ENCODE results near the gene HPX. TPM values are rescaled to one million over a fixed set of nuclear protein-coding genes. Genes with fewer than 3 reads are reported as not detected.

The HPX gene
- polyA plus RNA-seq, 3 donors, result 0.40 TPM; not detected in 2

DNA sequence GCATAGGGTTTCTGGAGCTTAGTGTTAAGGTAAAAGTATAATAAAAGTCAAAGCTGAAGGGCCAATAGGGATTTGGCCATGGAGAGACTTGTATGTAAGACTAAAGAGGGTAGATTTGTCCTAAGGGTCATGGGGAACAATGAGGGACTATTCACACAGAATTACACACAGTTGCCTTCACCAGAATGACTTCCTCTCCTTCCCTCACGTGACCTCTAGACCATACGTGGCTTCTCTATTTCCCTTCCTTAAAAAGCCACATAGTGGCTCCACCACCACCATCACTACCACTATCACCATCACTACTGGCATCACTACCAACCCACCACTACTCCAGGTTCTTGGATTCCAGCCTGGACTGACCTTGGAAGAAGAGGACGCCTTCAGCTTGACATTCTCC is 2.8 kb downstream of the HPX start:
- H3K4me3 ChIP-seq (replicated peaks in 1 of 3; ENCODE audit: low read depth in 2 of 3, low read length in 3 of 3), result no peak overlapping the region
- peak; percentile 66 to 77 (median 72) for DNase-seq
- peak overlapping the region in 1 of 2 donors; percentile 17 for H3K27ac ChIP-seq (ENCODE audit: low read depth in 1 of 2, low read length in 2 of 2)
- H3K36me3 ChIP-seq (replicated peaks in 1 of 2; ENCODE audit: control insufficient read depth in 1 of 2, insufficient read depth in 2 of 2, low read length in 2 of 2), result no peaks in the 10 kb centered on the region
- no peak overlapping the region for H3K27ac Mint-ChIP-seq
- peaks cover 14 to 21% of the 10 kb centered on the region in 2 donors for H3K4me1 ChIP-seq (ENCODE audit: control insufficient read depth in 1 of 2, insufficient read depth in 2 of 2, low read length in 2 of 2)
- no peaks in the 10 kb centered on the region for H3K27me3 ChIP-seq (ENCODE audit: control insufficient read depth in 2 of 2, insufficient read depth in 2 of 2, low read length in 2 of 2)
- no peaks in the 10 kb centered on the region for H4K20me1 ChIP-seq (ENCODE audit: insufficient read depth, low read length)
- no peaks in the 10 kb centered on the region for H3K36me3 Mint-ChIP-seq
- H3K79me2 ChIP-seq (ENCODE audit: insufficient read depth, low read length), result no peaks in the 10 kb centered on the region
- peak overlapping the region; percentile 26 for H2AFZ ChIP-seq (ENCODE audit: insufficient read depth, low read depth, low read length, poor library complexity, severe bottlenecking)
- TF ChIP-seq, protein P1, sequence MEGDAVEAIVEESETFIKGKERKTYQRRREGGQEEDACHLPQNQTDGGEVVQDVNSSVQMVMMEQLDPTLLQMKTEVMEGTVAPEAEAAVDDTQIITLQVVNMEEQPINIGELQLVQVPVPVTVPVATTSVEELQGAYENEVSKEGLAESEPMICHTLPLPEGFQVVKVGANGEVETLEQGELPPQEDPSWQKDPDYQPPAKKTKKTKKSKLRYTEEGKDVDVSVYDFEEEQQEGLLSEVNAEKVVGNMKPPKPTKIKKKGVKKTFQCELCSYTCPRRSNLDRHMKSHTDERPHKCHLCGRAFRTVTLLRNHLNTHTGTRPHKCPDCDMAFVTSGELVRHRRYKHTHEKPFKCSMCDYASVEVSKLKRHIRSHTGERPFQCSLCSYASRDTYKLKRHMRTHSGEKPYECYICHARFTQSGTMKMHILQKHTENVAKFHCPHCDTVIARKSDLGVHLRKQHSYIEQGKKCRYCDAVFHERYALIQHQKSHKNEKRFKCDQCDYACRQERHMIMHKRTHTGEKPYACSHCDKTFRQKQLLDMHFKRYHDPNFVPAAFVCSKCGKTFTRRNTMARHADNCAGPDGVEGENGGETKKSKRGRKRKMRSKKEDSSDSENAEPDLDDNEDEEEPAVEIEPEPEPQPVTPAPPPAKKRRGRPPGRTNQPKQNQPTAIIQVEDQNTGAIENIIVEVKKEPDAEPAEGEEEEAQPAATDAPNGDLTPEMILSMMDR (IDR thresholded peaks at IDR 0.05), result no peak
- H3K9me3 Mint-ChIP-seq, result no peaks in the 10 kb centered on the region
- H3K4me3 Mint-ChIP-seq, result no peak overlapping the region
- H3K27me3 Mint-ChIP-seq (ENCODE audit: low read depth in 3 of 3), result peaks cover 0 to 2% (median 2%) of the 10 kb centered on the region in 3 donors
- WGBS (ENCODE audit: insufficient coverage), result 27% methylated on average over 3 of the region's 3 CpGs
- no peaks in the 10 kb centered on the region for H3K9me3 ChIP-seq (replicated peaks in 1 of 2; ENCODE audit: control insufficient read depth in 1 of 2, insufficient read depth in 1 of 2, low read length in 2 of 2)
- intact Hi-C loops (cut with micrococcal nuclease), result no loop called here
- peaks cover under 1% of the 10 kb centered on the region for H3K4me1 Mint-ChIP-seq
- no peak overlapping the region for H3K9ac ChIP-seq (ENCODE audit: insufficient read depth, low read length, poor library complexity, severe bottlenecking)
- no peak overlapping the region for H3K4me2 ChIP-seq (replicated peaks; ENCODE audit: extremely low read depth, low read length, poor library complexity, severe bottlenecking)

DNA sequence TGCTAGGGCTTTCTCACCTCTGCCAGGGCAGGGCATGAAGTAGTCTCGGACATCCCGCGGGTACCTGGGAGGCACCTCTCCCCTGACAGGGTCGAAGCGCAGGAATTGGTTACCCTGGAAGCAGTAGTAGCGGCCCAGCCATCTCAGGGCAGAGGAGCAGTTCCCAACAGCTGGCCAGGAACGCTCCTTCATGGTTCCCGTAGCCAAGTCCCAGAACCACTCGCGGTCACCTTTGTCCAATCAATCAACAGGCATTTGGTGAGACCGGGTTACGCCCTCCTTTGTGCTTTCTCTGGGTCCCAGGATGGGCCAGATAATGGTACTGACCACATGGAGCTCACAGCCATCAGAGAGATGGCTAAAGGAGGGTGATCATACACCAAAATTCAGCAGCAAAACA is 3.4 kb downstream of the HPX start:
- H3K27ac ChIP-seq (ENCODE audit: low read depth in 1 of 2, low read length in 2 of 2), result peak overlapping the region in 1 of 2 donors; percentile 17
- H3K4me2 ChIP-seq (replicated peaks; ENCODE audit: extremely low read depth, low read length, poor library complexity, severe bottlenecking), result no peak overlapping the region
- Mint-ChIP-seq H3K4me1 (peaks cover 2% of the 10 kb centered on the region), H3K27me3 (ENCODE audit: low read depth in 3 of 3) (peaks cover 0 to 2% (median 2%) of the 10 kb centered on the region in 3 donors), H3K4me3 (no peak overlapping the region), H3K9me3 (no peaks in the 10 kb centered on the region), H3K27ac (no peak overlapping the region), H3K36me3 (no peaks in the 10 kb centered on the region)
- intact Hi-C loops (cut with micrococcal nuclease), result no loop called here
- H3K9ac ChIP-seq (ENCODE audit: insufficient read depth, low read length, poor library complexity, severe bottlenecking), result no peak overlapping the region
- no peaks in the 10 kb centered on the region for H3K79me2 ChIP-seq (ENCODE audit: insufficient read depth, low read length)
- no peaks in the 10 kb centered on the region for H4K20me1 ChIP-seq (ENCODE audit: insufficient read depth, low read length)
- H3K4me3 ChIP-seq (replicated peaks in 1 of 3; ENCODE audit: low read depth in 2 of 3, low read length in 3 of 3), result no peak overlapping the region
- no peak for DNase-seq
- peak overlapping the region; percentile 26 for H2AFZ ChIP-seq (ENCODE audit: insufficient read depth, low read depth, low read length, poor library complexity, severe bottlenecking)
- no peaks in the 10 kb centered on the region for H3K36me3 ChIP-seq (replicated peaks in 1 of 2; ENCODE audit: control insufficient read depth in 1 of 2, insufficient read depth in 2 of 2, low read length in 2 of 2)
- TF ChIP-seq, protein P1 (IDR thresholded peaks at IDR 0.05), result no peak
- no peaks in the 10 kb centered on the region for H3K9me3 ChIP-seq (replicated peaks in 1 of 2; ENCODE audit: control insufficient read depth in 1 of 2, insufficient read depth in 1 of 2, low read length in 2 of 2)
- H3K27me3 ChIP-seq (ENCODE audit: control insufficient read depth in 2 of 2, insufficient read depth in 2 of 2, low read length in 2 of 2), result no peaks in the 10 kb centered on the region
- 94% methylated on average over 12 of the region's 12 CpGs for WGBS (ENCODE audit: insufficient coverage)
- H3K4me1 ChIP-seq (ENCODE audit: control insufficient read depth in 1 of 2, insufficient read depth in 2 of 2, low read length in 2 of 2), result peaks cover 14 to 21% of the 10 kb centered on the region in 2 donors

Data from CD14-positive monocyte (primary cell).